GM18951 (cell line): ENCODE data around the gene TMEM9.

Source experiments
- POLR2A ChIP-seq: IDR thresholded peaks from 4 replicates; pipeline ENCODE4 v1.6.1; 2011; ENCODE audit warnings: mild to moderate bottlenecking; ENCODE audit not compliant: insufficient read length, insufficient read depth; ENCODE audit errors: extremely low read depth
- in situ Hi-C: fragments of 300-500 bp; cut with MboI; formaldehyde crosslinking; loops from one replicate; pipeline ENCODE4 v1.12.0; 2022; ENCODE audit warnings: low sequenced_read_pairs, mixed read lengths, inconsistent platforms; ENCODE audit not compliant: unreplicated experiment

TMEM9 gene

GRCh38 chr1:201123866-201124265 is 30.4 kb downstream of the TMEM9 start:
- in situ Hi-C loops: no loop called here
- no peak for TF ChIP-seq POLR2A

- in situ Hi-C loops: no loop called here
- no peak for TF ChIP-seq POLR2A
Observed at GRCh38 chr1:201122321-201122957, 31.8 kb downstream of the TMEM9 start.

- TF ChIP-seq POLR2A: no peak
- in situ Hi-C loops: no loop called here
Observed at GRCh38 chr1:201119206-201120197, 34.8 kb downstream of the TMEM9 start.

- in situ Hi-C loops: no loop called here
- no peak for TF ChIP-seq POLR2A
Observed at GRCh38 chr1:201116091-201116490, 38.2 kb downstream of the TMEM9 start.

- in situ Hi-C loops: no loop called here
- no peak for TF ChIP-seq POLR2A
Observed at GRCh38 chr1:201115390-201115937, 38.8 kb downstream of the TMEM9 start.

GRCh38 chr1:201114245-201115131 is 39.8 kb downstream of the TMEM9 start:
- in situ Hi-C loops: no loop called here

GRCh38 chr1:201113451-201114244 is 40.6 kb downstream of the TMEM9 start:
- no peak for TF ChIP-seq POLR2A
- in situ Hi-C loops: no loop called here

More at GRCh38 chr1:201114245-201115131, 39.8 kb downstream of the TMEM9 start:
- TF ChIP-seq POLR2A: no peak

- in situ Hi-C loops: no loop called here
- no peak for TF ChIP-seq POLR2A
Observed at GRCh38 chr1:201112926-201113325, 41.3 kb downstream of the TMEM9 start.

- TF ChIP-seq POLR2A: no peak
- in situ Hi-C loops: no loop called here
Observed at GRCh38 chr1:201112173-201112731, 42.0 kb downstream of the TMEM9 start, which contains the start of gene CACNA1S. CACNA1S (minus strand) TSS chr1:201112426; CDS start chr1:201112339, 87 bp downstream.

- in situ Hi-C loops: no loop called here
- TF ChIP-seq POLR2A: no peak
Observed at GRCh38 chr1:201111672-201112071, 42.6 kb downstream of the TMEM9 start.

GRCh38 chr1:201111156-201111555 is 43.1 kb downstream of the TMEM9 start:
- in situ Hi-C loops: no loop called here

More at GRCh38 chr1:201111156-201111555, 43.1 kb downstream of the TMEM9 start:
- no peak for TF ChIP-seq POLR2A
